ENCODE data around the gene FOLR2. TPM values are rescaled to one million over a fixed set of nuclear protein-coding genes. Genes with fewer than 3 reads are reported as not detected.

Gene FOLR2
- total RNA-seq, 4 donors from 2014 or later, result 6.4 to 16.1 (median 8.6) TPM; not detected in 1

DNA sequence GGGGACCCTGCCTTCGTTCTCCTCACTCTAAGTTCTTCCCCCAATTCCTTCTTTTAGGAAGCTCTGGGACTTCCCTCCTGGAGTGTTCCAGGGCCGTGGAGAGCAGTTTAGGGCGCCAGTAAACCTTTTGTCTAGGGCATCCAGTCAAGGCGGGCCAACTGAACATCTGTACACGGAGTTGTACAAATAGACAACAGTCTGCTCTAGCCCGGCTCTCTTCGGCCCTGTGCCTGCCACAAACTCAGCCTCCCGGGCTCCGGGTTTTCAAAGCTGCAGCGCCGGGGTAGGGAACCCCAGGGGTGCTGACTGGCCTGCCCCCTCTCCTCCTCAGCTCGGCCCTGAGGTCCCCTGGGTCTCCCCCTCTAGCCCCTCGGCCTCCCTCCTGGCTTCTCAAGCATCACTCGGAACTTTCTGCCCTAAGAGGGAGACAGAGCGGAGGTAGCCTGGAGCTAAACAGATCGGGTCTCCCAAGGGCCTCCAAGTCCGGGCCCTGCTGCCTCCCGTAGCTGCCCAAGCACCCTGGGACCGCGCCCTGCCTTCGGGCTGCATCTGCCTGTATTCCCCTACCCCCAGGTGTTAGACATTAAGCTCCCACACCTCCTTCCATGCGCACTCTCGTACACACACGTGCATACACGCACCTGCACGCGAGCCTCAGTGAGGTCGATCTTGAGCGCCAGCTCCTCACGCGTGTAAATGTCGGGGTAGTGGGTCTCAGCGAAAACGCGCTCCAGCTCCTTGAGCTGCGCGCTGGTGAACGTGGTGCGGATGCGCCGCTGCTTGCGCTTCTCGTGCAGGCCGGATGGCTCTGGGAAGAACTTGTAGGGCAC is 24.1 kb downstream of the FOLR2 start:
- H3K27me3 ChIP-seq, result peaks cover 58% of the 10 kb centered on the region
- intact Hi-C loops (cut with DNase I; ENCODE audit: low total_unique reads), result no loop called here

DNA sequence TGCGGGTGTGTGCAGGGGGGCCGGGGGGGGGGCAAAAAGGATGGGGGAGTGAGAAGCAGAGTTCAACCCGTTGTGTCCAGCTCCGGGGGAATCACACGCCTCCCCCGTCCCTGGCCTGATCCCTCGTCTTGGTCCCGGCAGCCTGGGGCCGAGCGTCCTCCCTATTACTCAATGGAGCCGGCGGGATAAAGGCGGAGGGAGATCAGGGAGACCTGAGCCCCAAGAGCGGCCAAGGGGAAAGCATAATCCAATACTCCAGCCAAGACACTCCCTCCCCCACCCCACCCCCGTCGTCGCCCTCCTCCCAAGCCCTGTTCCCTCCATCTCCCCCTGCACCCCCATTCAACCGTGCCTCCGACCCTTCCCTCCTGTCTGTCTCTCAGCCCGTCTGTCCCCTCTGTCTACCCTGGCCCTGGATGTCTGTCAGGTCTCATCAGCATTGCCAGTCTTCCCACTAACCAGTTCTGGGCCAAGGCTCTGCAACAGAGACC is 24.7 kb downstream of the FOLR2 start:
- peaks cover 8 to 51% (median 42%) of the 10 kb centered on the region in 4 donors for H3K4me1 ChIP-seq
- no peak for TF ChIP-seq POLR2A (IDR thresholded peaks at IDR 0.05)
- TF ChIP-seq POLR2AphosphoS5 (IDR thresholded peaks at IDR 0.05), result no peak
- TF ChIP-seq, protein P1, sequence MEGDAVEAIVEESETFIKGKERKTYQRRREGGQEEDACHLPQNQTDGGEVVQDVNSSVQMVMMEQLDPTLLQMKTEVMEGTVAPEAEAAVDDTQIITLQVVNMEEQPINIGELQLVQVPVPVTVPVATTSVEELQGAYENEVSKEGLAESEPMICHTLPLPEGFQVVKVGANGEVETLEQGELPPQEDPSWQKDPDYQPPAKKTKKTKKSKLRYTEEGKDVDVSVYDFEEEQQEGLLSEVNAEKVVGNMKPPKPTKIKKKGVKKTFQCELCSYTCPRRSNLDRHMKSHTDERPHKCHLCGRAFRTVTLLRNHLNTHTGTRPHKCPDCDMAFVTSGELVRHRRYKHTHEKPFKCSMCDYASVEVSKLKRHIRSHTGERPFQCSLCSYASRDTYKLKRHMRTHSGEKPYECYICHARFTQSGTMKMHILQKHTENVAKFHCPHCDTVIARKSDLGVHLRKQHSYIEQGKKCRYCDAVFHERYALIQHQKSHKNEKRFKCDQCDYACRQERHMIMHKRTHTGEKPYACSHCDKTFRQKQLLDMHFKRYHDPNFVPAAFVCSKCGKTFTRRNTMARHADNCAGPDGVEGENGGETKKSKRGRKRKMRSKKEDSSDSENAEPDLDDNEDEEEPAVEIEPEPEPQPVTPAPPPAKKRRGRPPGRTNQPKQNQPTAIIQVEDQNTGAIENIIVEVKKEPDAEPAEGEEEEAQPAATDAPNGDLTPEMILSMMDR (IDR thresholded peaks at IDR 0.05), result no peak
- TF ChIP-seq EP300 (IDR thresholded peaks at IDR 0.05; ENCODE audit: low read depth), result no peak
- no peak overlapping the region for H3K27ac ChIP-seq
- DNase-seq, result no peak
- no peak overlapping the region for H3K4me3 ChIP-seq
- intact Hi-C loops (cut with DNase I; ENCODE audit: low total_unique reads), result no loop called here
- WGBS, 2 donors (ENCODE audit: low coverage in 1 of 2), result 27 to 40% methylated on average over 12 to 16 of the region's 20 CpGs
- H3K9me3 ChIP-seq, result no peaks in the 10 kb centered on the region
- in situ Hi-C loops (cut with MboI; ENCODE audit: low pct_ligation_motif_present in 1 of 4, low pct_unique_long_range_greater_than_20kb in 1 of 4, low sequenced_read_pairs in 3 of 4), result no loop called here
- peaks cover 65% of the 10 kb centered on the region for H3K27me3 ChIP-seq
- H3K36me3 ChIP-seq, result peaks cover 0 to 8% (median 2%) of the 10 kb centered on the region in 4 donors

More for the DNA sequence above, 24.1 kb downstream of the FOLR2 start:
- Histone ChIP-seq H3K36me3 (peaks cover 0 to 8% (median 2%) of the 10 kb centered on the region in 4 donors), H3K4me1 (peaks cover 8 to 55% (median 44%) of the 10 kb centered on the region in 4 donors), H3K9me3 (no peaks in the 10 kb centered on the region), H3K4me3 (peak overlapping the region in 2 of 4 donors; percentile 31 to 47), H3K27ac (peak overlapping the region in 2 of 4 donors; percentile 46 to 63)
- in situ Hi-C loops (cut with MboI; ENCODE audit: low pct_ligation_motif_present in 1 of 4, low pct_unique_long_range_greater_than_20kb in 1 of 4, low sequenced_read_pairs in 3 of 4), result no loop called here
- 0 to 18% methylated on average over 1 to 38 of the region's 44 CpGs for WGBS, 2 donors (ENCODE audit: low coverage in 1 of 2)
- TF ChIP-seq EP300 (IDR thresholded peaks at IDR 0.05; ENCODE audit: low read depth) (no peak), POLR2AphosphoS5 (IDR thresholded peaks at IDR 0.05) (no peak), POLR2A (IDR thresholded peaks at IDR 0.05) (no peak)
- TF ChIP-seq, protein P1 (IDR thresholded peaks at IDR 0.05), result no peak
- DNase-seq, result no peak

DNA sequence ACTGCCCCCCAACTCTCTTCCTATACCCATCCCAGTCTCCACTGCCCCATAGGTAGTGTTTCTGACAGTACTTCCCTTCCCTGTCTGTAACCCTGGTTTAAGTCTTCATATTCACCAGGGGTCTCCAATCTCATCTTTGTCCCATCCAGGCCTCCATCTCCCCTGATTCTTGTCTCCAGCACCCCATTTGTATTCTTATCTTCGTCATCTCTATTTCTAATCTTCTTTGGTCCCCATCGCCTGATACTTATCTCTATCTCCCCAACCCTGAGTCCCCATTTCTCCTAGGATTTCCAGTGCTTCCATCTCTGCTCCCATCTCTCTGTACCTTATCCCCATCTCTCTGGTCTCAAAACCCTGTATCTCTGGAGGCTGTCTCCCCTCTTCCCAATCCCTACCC is 25.5 kb downstream of the FOLR2 start:
- Histone ChIP-seq H3K27ac (no peak overlapping the region), H3K4me3 (no peak overlapping the region), H3K36me3 (peaks cover 0 to 5% (median 1%) of the 10 kb centered on the region in 4 donors), H3K4me1 (peaks cover 8 to 51% (median 42%) of the 10 kb centered on the region in 4 donors), H3K9me3 (no peaks in the 10 kb centered on the region), H3K27me3 (peaks cover 73% of the 10 kb centered on the region)
- no peak for TF ChIP-seq POLR2A (IDR thresholded peaks at IDR 0.05)
- TF ChIP-seq, protein P1 (IDR thresholded peaks at IDR 0.05), result no peak
- TF ChIP-seq EP300 (IDR thresholded peaks at IDR 0.05; ENCODE audit: low read depth), result no peak
- TF ChIP-seq POLR2AphosphoS5 (IDR thresholded peaks at IDR 0.05), result no peak
- DNase-seq, result no peak
- in situ Hi-C loops (cut with MboI; ENCODE audit: low pct_ligation_motif_present in 1 of 4, low pct_unique_long_range_greater_than_20kb in 1 of 4, low sequenced_read_pairs in 3 of 4), result no loop called here
- intact Hi-C loops (cut with DNase I; ENCODE audit: low total_unique reads), result no loop called here
- 88 to 100% methylated on average over 2 of the region's 2 CpGs for WGBS, 2 donors (ENCODE audit: low coverage in 1 of 2)

DNA sequence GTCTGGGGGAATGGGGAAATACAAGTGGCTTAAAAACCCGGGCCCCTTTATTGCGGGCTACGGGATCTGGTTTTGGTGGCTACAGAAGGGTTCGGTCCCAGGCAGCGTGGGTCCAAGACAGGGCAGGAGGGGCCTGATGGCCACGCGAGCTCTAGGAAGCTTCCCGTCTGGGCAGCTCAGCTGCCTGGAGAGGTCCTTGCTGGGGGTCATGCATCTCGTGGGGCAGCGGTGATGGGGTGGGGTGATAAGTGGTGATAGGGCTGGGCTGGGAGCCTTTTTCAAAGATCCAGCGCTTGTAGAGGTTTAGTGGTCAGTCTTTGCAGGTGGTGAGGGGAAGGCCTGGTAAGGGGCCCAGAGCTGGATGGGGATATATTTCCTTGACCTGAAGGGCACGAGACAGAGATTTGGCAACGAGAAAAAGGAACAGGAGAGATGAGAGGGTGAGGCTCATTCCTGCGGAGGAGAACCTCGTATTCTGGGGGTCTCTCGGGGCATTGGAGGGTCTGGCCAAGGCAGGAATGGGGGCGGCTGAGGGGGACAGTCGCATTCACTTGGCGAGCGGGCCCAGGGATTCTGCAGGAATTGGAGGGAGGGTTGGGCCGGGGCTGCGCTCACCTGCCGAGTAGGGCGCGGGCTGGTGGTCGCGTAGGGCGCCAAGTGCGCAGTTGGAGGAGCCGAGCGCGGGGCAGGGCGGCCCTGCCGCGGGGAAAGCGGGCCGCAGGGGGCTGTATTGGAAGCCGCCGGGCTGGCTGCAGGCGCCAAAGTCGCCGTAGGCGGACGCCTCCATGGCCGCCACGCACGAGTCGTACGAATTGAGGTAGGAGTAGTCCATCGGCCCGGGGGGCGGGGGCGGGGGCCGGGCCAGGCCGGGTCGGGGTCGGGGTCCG is 26.8 kb downstream of the FOLR2 start:
- no peaks in the 10 kb centered on the region for H3K9me3 ChIP-seq
- in situ Hi-C loops (cut with MboI; ENCODE audit: low pct_ligation_motif_present in 1 of 4, low pct_unique_long_range_greater_than_20kb in 1 of 4, low sequenced_read_pairs in 3 of 4), result no loop called here
- intact Hi-C loops (cut with DNase I; ENCODE audit: low total_unique reads), result no loop called here
- 28 to 39% methylated on average over 2 to 47 of the region's 58 CpGs for WGBS, 2 donors (ENCODE audit: low coverage in 1 of 2)
- TF ChIP-seq POLR2AphosphoS5 (IDR thresholded peaks at IDR 0.05) (no peak), EP300 (IDR thresholded peaks at IDR 0.05; ENCODE audit: low read depth) (no peak), POLR2A (IDR thresholded peaks at IDR 0.05) (no peak)
- TF ChIP-seq, protein P1 (IDR thresholded peaks at IDR 0.05), result no peak
- no peak for DNase-seq
- peaks cover 8 to 40% (median 31%) of the 10 kb centered on the region in 4 donors for H3K4me1 ChIP-seq
- no peaks in the 10 kb centered on the region for H3K36me3 ChIP-seq
- H3K27ac ChIP-seq, result no peak overlapping the region
- H3K27me3 ChIP-seq, result peaks cover 85% of the 10 kb centered on the region
- H3K4me3 ChIP-seq, result peak overlapping the region in 1 of 4 donors; percentile 5
